ENCODE measurements around the gene PAX5. TPM values are rescaled to one million over a fixed set of nuclear protein-coding genes. Genes with fewer than 3 reads are reported as not detected.
A peak's percentile ranks its signal among the peaks of the same experiment; 100 is the strongest.

The PAX5 gene
- polyA plus RNA-seq, 2 of the 4 experiments (the other 2 are of a cell fraction) = not detected

DNA sequence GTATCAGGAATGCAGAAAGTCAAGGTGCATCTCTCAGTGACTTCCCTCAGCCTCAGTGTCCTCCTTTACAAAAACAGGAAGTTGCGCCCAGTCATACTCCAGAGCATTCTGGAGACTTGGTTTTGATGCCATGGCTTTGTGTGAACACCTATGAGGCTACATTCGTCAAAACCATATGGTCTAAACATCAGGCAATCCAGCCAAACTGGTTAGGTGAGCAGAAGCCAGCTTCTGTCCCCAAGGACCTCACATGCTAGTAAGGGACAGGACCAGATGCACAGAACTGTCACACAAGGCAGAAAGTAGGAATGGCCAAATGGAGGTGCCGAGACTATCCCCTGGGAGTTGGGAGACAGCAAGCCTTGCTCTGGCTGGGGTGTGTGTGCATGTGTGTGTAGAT is 244.2 kb downstream of the PAX5 start:
- WGBS (ENCODE audit: missing lambda C conversion rate) = 20% methylated on average over 3 of the region's 3 CpGs
- DNase-seq (ENCODE audit: low read depth in 1 of 2, low spot score in 1 of 2) = no peak
- Histone ChIP-seq H3K27ac (no peak overlapping the region), H3K4me1 (no peaks in the 10 kb centered on the region), H3K4me2 (no peak overlapping the region), H3K4me3 (no peak overlapping the region), H3K9me3 (peaks cover 20% of the 10 kb centered on the region)
- ATAC-seq = no peak
- no peak for FAIRE-seq
- ChIA-PET POLR2A (no interaction called here), CTCF (interaction anchor here (0.6 to 1.5 kb wide), 4 partner anchors 9 to 517 kb away, joined by 3 to 4 read pairs (median 4); no protein-coding TSS in a partner anchor)
- TF ChIP-seq MAZ (IDR thresholded peaks at IDR 0.05; ENCODE audit: borderline replicate concordance, low read depth, low read length) (no peak), RNF2 (IDR thresholded peaks at IDR 0.05; ENCODE audit: borderline replicate concordance, low read depth) (no peak), ZNF302 (CRISPR knock-in tag; IDR thresholded peaks at IDR 0.05) (no peak), HOXB13 (CRISPR knock-in tag; IDR thresholded peaks at IDR 0.05; ENCODE audit: low read depth) (no peak), POLR2AphosphoS2 (conservative IDR thresholded peaks at IDR 0.05; ENCODE audit: low read length) (no peak), RCOR1 (IDR thresholded peaks at IDR 0.05; ENCODE audit: low read depth, low read length) (no peak), MYC (IDR thresholded peaks at IDR 0.05; ENCODE audit: borderline replicate concordance, low read length) (no peak), TFCP2L1 (CRISPR knock-in tag; IDR thresholded peaks at IDR 0.05) (no peak), SREBF2 (IDR thresholded peaks at IDR 0.05) (no peak), NR3C1 (IDR thresholded peaks at IDR 0.05) (no peak), EHMT2 (IDR thresholded peaks at IDR 0.05; ENCODE audit: low read depth) (no peak), KDM5A (IDR thresholded peaks at IDR 0.05) (no peak)

DNA sequence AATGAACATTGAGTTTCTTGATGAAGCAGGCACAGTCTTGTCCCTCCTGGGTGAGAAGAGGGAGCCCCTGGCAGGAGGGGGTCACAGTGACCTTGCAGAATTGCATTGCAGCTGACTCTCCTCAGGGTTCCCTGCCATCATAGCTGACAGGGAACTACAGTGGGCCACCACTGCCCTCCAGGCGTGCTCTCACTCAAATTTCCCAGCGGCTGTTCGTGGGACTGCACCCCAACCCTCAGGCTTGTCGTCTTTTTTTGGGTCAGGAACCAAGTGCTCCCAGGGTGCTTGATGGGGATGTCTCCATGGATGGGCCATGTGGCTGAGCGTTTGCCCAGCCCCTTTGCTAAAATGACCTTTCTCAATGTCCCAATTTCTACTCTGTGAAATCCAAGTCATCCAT is 245.5 kb downstream of the PAX5 start:
- Histone ChIP-seq H3K4me1 (no peaks in the 10 kb centered on the region), H3K4me2 (no peak overlapping the region), H3K4me3 (no peak overlapping the region), H3K27ac (no peak overlapping the region), H3K9me3 (peaks cover 13% of the 10 kb centered on the region)
- no peak for DNase-seq (ENCODE audit: low read depth in 1 of 2, low spot score in 1 of 2)
- TF ChIP-seq NPAS2 (CRISPR knock-in tag; IDR thresholded peaks at IDR 0.05; ENCODE audit: borderline replicate concordance) (no peak), HDAC2 (IDR thresholded peaks at IDR 0.05) (no peak)
- ChIA-PET CTCF (interaction anchor here (0.7 to 1.6 kb wide), 3 partner anchors 10 to 54 kb away, joined by 3 to 4 read pairs (median 3); no protein-coding TSS in a partner anchor), POLR2A (no interaction called here)
- ATAC-seq = peak; percentile 57 to 83; a peak in 4 of 6 replicates
- FAIRE-seq = no peak
- WGBS (ENCODE audit: missing lambda C conversion rate) = 41% methylated on average over 5 of the region's 5 CpGs

DNA sequence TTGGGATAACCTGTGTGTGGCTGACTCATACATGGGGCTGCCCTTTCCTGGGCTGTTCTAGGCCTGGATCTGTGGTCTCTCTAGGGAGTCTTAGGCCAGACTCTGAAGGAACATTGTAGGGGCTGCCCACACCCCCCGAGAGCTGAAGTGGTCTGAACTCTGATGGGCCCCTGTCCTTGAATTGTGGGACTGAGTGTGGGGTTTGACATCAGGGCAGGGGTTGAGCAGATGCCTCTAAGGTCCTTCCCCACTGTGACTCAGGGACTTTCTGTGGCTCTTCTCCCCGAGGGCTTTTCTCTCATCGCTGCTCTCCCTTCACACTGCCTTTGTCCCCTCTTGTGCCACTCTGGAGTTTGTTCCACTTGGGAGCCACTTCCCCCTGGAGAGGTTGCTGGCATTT is 246.4 kb downstream of the PAX5 start:
- no peak for DNase-seq (ENCODE audit: low read depth in 1 of 2, low spot score in 1 of 2)
- POLR2A ChIA-PET = no interaction called here
- Histone ChIP-seq H3K27ac (no peak overlapping the region), H3K4me3 (no peak overlapping the region), H3K4me2 (no peak overlapping the region), H3K4me1 (no peaks in the 10 kb centered on the region), H3K9me3 (peaks cover 5% of the 10 kb centered on the region; the same call in 2 of the 3 replicates)
- 4% methylated on average over 3 of the region's 3 CpGs for WGBS (ENCODE audit: missing lambda C conversion rate)
- CTCF ChIA-PET = interaction anchor here (0.8 to 1.6 kb wide), 3 partner anchors 10 to 187 kb away, joined by 3 to 4 read pairs (median 3); no protein-coding TSS in a partner anchor
- ATAC-seq = no peak; a peak in 1 of 6 replicates
- TF ChIP-seq CBX8 (IDR thresholded peaks at IDR 0.05) = no peak
- no peak for TF ChIP-seq KDM1A (IDR thresholded peaks at IDR 0.05; ENCODE audit: low read depth)
- no peak for TF ChIP-seq RCOR1 (IDR thresholded peaks at IDR 0.05; ENCODE audit: low read depth, low read length)
- no peak for FAIRE-seq

Small RNAs within 50 kb of the gene (small RNA-seq; reads per million reads assigned to genes)
- 0 to 0.35 (median 0) reads per million in 6 experiments for gene MIR4475
- 0 reads per million in 6 experiments for gene MIR4476
- 0 reads per million in 6 experiments for gene MIR4540

Other genes starting within 250 kb of the PAX5 start
- gene ZCCHC7, start 86.3 kb upstream of the PAX5 start, polyA plus RNA-seq (2011; rRNA removed) = 30.0 and 34.6 TPM in 2 replicates
- 12.4 to 15.7 TPM (median 15.7 TPM) in 3 replicates for gene ZCCHC7, start 86.3 kb upstream of the PAX5 start, polyA plus RNA-seq (2017; fragmentation: RNase III; extraction: RNeasy Plus Mini Kit Qiagen cat#74134 plus additional on column Dnase treatment)

All from A549 (cell line).